GM18909 (cell line): ENCODE measurements around the gene AATK.

Experiments
- ATAC-seq: cut with Tn5 transposase; IDR thresholded peaks from one replicate; pipeline ENCODE4 v1.9.1; 2021; ENCODE audit warnings: mild to moderate bottlenecking; ENCODE audit not compliant: unreplicated experiment, poor library complexity

The AATK gene, protein sequence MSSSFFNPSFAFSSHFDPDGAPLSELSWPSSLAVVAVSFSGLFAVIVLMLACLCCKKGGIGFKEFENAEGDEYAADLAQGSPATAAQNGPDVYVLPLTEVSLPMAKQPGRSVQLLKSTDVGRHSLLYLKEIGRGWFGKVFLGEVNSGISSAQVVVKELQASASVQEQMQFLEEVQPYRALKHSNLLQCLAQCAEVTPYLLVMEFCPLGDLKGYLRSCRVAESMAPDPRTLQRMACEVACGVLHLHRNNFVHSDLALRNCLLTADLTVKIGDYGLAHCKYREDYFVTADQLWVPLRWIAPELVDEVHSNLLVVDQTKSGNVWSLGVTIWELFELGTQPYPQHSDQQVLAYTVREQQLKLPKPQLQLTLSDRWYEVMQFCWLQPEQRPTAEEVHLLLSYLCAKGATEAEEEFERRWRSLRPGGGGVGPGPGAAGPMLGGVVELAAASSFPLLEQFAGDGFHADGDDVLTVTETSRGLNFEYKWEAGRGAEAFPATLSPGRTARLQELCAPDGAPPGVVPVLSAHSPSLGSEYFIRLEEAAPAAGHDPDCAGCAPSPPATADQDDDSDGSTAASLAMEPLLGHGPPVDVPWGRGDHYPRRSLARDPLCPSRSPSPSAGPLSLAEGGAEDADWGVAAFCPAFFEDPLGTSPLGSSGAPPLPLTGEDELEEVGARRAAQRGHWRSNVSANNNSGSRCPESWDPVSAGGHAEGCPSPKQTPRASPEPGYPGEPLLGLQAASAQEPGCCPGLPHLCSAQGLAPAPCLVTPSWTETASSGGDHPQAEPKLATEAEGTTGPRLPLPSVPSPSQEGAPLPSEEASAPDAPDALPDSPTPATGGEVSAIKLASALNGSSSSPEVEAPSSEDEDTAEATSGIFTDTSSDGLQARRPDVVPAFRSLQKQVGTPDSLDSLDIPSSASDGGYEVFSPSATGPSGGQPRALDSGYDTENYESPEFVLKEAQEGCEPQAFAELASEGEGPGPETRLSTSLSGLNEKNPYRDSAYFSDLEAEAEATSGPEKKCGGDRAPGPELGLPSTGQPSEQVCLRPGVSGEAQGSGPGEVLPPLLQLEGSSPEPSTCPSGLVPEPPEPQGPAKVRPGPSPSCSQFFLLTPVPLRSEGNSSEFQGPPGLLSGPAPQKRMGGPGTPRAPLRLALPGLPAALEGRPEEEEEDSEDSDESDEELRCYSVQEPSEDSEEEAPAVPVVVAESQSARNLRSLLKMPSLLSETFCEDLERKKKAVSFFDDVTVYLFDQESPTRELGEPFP (N-terminal part only)

GRCh38 chr17:81166033-81166492, at the start of gene AATK:
Gene AATK, minus strand, starts transcription at chr17:81166221. Its CDS starts 229 bp downstream, at chr17:81165992.
- no peak for ATAC-seq

DNA sequence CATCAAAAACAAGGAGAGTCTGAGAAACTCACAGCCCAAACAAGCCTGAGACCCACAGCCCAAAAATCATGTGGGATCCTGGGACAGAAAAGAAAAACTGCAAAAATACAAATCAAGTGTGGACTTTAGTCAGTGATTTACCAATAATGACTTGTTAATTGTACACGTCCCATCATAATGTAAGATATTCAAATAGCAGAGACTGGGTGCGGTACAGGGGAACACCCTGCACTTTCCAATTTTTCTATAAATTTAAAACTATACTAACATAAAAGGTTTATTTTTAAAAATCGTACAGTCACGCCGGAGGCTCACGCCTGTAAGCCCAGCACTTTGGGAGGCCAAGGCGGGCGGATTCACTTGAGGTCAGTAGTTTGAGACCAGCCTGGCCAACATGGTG, 48.0 kb upstream of the AATK start:
- no peak for ATAC-seq

DNA sequence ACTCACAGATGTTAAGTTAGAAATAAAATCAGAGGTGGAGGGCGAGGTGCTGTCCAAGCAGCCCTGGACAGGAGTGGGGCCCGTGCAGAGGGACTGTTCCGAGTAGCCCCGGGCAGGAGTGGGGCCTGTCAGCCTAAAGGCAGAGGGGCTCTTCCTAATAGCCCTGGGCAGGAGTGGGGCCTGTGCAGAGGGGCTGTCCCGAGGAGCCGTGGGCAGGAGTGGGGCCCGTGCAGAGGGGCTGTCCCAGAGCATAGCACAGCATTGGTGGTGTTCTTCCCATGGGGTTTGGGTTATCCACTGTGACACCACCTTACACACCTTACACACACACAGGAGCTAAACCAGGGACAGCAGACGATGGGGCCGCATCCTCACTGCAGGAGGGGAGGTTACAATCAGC, 46.3 kb upstream of the AATK start:
- no peak for ATAC-seq

- no peak for ATAC-seq
These were observed 44.8 kb upstream of the AATK start for GRCh38 chr17:81210868-81211267.

DNA sequence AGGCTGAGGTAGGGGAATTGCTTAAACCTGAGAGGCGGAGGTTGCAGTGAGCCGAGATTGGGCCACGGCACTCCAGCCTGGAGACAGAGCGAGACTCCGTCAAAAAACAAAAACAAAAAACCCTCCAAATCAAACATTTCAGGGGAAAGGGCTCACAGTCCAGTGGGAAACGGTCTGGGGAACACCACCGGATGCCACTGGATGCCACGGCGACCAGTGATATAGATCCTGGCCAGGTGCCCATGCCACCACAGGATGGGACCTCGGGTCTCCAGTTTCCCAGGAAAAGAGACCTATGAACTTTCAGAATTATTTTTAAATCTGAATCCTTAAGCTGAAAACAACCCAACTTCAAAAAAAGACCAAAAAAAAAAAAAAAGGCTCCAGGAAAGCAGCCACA, 44.4 kb upstream of the AATK start:
- ATAC-seq = no peak

DNA sequence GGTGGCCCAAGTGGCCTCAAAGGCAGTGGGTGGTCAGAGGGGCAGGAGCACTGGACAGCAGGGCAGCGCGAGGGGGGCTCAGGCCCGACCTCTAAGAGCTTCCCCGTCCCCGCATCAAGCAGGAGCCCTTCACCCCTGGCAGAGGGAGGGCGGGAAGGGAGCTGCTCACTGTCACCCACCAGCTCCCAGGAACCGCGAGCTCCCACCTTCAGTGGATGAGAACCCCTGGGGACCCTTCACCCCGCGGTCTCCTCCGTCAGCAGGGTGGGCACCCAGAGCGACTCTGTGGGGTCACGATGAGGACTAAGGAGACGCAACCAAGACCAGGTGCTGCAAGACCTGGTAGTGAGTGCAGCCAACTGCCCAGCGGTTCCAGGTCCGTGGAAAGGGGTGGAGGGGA, 43.1 kb upstream of the AATK start:
- no peak for ATAC-seq

- ATAC-seq = no peak
These were observed 42.6 kb upstream of the AATK start for GRCh38 chr17:81208651-81209050.

- no peak for ATAC-seq
These were observed 41.9 kb upstream of the AATK start for GRCh38 chr17:81207610-81208581.

- ATAC-seq = no peak
These were observed 40.6 kb upstream of the AATK start for GRCh38 chr17:81206657-81207056.

DNA sequence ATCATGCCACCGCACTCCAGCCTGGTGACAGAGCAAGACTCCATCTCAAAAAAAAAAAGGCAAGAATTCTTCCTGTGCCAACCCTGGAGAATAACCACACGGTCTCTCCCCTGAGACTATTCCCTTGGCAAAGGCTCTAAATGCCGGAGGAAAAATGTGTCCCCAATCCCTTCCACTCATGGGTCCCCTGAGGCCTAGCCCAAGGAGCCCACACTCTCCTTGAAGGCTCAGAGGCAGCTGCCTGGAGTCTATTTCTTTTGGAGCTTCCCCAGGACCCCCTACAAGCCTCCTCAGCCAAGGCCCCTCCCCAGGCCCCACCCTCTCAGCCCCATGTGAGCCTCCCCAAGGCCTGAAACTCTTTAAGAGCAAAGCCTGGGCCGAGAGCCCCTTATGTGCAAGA, 40.1 kb upstream of the AATK start:
- no peak for ATAC-seq

GRCh38 chr17:81204578-81204977, 38.6 kb upstream of the AATK start:
- no peak for ATAC-seq

DNA sequence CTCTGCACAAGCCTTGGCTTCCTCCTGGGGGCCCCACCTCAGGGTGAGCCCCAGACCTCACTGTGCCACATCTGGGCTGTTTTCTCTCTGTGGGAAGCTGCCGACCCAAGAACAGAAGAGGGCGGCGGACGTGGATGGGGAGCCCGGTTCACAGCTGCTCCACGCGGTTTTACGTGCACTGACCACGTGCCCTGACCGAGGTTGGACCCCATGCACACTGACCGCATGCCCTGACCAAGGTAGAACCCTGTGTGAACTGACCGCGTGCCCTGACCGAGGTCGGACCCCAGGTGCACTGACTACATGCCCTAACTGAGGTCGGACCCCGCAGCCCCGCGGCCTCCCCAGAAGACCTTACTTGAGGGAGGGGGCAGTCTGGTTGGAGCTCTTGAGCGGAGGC, 37.1 kb upstream of the AATK start:
- ATAC-seq = no peak

DNA sequence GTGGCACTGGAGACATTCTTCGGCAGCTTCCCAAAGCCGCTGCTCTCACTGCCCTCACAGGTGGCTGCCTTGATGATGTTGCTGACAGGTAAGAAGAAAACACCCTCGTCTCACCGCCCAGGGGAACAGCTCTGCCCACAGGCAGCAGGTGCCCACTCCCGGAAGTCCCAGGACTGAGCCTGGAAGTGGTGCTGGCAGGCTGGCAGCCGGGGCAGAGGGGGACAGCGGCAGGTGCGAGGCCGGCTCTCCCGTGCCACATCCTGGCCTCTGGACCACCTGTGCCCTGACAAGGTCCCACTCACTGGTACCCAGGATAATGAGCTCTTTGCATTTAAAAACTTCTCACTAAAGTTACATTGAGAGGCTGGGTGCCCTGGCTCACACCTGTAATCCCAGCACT, 36.3 kb upstream of the AATK start:
- no peak for ATAC-seq

- ATAC-seq = no peak
These were observed 34.9 kb upstream of the AATK start for GRCh38 chr17:81200695-81201580.

DNA sequence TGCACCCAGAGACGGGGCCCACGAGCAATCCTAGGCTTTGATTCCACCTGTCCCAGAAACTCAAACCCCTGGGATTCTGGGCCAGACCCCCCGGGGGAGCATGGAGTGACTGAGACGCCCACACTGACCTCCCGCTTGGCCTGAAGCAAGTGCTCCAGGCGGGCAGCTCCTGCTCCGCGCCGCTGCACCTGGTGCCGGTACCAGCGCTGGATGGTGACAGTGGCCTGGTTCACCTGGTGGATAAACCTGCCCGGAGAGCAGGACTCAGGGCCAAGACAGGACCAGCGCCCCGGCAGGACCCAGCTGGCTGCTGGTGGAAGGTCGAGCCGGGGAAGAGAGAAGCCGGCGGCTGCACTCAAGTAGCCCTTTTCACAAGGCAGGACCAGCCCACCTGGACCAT, 34.2 kb upstream of the AATK start:
- no peak for ATAC-seq

DNA sequence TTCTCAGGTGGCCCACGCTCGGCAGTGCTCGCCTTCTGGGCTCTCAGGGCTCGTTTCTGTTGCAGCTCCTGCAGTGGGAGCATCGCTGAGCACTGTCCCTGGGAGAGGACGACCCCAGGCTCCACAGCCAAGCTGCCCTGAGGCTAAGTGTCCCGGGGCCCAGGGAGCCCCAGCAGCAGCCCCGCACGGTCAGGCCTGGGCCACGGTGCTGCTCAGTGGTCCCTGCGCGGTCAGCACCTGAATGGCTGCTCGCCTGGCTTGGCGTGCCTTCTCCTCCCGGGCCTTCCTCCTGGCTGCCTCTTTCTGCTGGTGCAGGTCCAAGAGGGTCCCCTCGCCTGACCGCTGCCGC, 33.4 kb upstream of the AATK start:
- ATAC-seq = no peak

DNA sequence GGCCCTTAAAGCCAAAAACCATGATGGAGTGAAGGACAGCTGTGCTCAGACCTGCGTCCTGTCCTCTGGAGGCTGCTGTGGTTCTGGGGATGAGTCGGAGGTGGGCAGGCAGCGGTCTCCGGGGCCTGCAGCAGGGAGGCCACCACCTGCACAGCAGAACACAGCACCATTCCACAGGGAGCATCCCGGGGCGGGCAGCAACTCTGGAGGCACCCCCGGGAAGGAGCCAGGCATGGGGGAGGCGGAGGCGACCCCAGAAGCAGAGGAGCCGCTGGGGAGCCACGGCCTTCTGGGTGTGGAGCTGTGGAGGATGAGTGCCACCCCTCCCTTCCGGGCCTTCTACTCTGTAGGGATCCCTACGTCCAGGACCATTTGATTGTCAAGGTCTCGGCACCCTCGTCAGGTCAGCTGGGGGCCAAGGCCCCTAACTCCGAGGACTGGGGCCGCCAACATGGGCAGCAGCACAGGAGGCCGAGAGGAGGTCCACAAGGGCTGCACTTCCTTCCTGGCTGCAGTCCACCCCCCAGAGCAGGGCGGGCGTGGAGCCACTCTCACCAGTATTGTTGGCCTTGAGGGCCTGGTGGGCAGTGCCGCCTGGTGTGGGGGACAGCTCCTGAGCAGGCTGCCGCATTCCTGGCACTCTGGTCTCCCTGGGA, 32.9 kb upstream of the AATK start:
- no peak for ATAC-seq

DNA sequence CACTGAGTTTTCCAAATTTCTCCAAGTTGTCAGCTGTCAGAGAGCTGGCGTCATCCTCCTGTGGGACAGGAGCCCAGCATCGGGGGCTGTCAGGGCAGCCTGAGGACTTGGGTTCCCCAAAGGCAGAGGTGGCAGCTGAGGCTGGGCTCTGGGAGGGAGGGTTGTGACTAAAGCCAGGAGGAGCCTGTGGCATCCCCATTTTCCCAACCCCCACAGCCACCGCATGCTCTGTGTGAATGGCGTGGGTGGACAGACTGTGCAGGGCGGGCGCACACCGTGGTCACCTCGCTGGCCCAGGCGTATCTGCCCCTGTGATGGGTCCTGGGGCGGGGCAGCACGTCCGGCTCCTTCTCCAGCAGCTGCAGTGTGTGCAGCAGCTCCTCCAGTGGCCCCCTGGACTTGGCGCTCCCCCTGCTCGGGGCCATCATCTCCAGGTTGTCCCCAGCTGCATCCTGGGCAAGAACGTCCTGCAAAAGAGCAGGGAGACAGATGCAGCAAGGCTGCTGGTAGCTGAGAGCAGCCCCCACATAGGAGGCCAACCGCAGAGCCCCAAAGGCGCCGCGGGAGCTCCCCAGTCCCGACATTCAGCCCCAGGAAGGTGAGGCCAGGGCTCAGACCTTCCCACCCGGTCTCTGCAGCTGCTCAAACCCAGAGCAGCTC, 31.9 kb upstream of the AATK start:
- no peak for ATAC-seq
